NCI-H1092 treated with DMSO at 0.1 percent for 48 hours (cell line): ENCODE results near the gene CTNND2.
"Not testable (repeated sequence)": the region's sequence is repeated elsewhere in the genome, so short reads cannot be mapped to it uniquely, and the experiment has no call there.

Experiments
- DNase-seq: peaks from one replicate; lab custom pipeline; 2025; lab: John Stamatoyannopoulos, UW

CTNND2 gene

GRCh38 chr5:11672385-11673085, 231.7 kb downstream of the CTNND2 start:
- no peak for DNase-seq

- no peak for DNase-seq
Observed at GRCh38 chr5:11658376-11658775, 245.9 kb downstream of the CTNND2 start.

DNA sequence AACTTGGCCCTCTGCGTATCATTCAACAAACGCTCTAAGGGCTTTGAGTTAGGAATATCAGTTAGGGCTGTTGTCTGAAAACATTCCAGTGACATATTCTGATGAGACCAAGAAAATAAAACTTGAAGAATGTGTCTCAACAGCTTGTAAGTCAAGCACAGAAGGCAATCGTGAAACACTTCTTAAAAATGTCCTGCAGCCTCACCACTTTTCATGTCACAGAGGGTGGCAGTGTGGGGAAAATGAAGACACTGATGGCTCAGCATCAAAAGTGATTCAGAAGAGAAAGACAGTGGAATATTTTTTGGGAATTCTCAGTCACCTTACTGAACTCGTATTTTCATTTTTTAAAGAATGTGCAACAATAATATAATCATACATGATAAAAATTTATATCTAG, 247.3 kb downstream of the CTNND2 start:
- DNase-seq: no peak

- DNase-seq: no peak
Observed at GRCh38 chr5:11655681-11656080, 248.6 kb downstream of the CTNND2 start.

GRCh38 chr5:11650936-11651335, 253.3 kb downstream of the CTNND2 start:
- DNase-seq: no peak

GRCh38 chr5:11646141-11646540, 258.1 kb downstream of the CTNND2 start:
- DNase-seq: no peak

GRCh38 chr5:11642438-11642837, 261.8 kb downstream of the CTNND2 start:
- no peak for DNase-seq

GRCh38 chr5:11640158-11640873, 263.9 kb downstream of the CTNND2 start:
- no peak for DNase-seq

DNA sequence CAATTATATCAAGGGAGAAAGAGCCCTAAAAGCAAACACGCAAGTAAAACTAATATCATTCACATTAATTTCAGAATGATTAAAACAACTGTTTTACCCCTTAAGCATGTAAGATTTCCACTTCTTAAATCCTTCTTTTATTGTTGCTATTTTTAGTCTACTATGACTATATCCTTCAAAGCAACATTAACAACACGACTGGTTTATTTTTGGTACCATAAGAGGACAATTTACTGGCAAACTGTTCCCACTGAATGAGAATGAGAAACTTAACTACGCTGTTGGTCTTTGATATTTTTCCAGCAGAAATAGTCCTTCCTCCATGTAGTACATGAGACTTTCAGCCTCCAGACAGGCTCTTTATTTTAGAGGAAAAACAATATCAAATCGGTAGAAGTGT, 281.5 kb downstream of the CTNND2 start:
- no peak for DNase-seq

GRCh38 chr5:11620172-11620571, 284.1 kb downstream of the CTNND2 start:
- DNase-seq: no peak

DNA sequence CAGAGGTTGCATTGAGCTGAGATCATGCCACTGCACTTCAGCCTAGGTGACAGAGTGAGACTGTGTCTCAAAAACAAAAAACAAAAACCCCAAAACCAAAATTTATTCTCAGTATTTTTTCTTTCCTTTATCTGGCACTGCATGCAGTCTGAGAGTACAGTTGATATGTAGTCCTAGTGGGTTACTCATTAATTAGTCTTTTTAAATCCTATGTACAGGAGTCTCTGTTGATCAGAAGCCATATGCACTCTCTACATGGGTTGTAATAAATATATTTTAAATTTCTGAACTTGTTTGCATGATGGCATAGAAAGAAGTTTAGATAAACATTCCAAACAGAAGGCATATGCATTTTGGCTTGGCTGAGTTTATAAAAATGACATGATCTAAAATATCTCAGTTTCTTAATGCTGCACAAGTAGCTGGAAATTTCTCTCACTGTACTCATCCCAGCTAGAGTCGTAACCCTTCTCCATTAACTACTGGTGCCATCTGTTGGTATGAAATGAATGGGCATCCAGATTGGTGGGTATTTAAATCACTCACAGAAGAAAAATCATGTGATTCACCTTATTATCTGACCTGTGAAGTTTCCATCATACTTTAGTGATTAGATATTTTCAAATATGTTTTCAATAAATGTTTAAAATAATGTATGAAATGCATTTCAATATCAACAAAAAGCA, 284.8 kb downstream of the CTNND2 start:
- DNase-seq: no peak

- DNase-seq: no peak
Observed at GRCh38 chr5:11617080-11617479, 287.2 kb downstream of the CTNND2 start.

DNA sequence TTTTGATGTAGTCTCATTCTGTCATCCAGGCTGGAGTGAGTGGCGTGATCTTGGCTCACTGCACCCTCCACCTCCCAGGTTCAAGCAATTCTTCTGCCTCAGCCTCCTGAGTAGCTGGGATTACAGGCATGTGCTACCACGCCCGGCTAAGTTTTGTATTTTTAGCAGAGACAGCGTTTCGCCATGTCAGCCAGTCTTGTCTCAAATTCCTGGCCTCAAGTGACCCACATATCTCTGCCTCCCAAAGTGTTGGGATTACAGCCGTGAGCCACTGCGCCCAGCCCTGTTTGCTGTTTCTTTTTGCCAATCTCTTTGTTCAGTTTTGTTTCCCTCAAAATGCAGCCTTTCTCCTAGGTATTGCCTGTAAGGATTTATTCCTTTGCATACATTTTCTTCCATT, 287.6 kb downstream of the CTNND2 start:
- DNase-seq: not testable (repeated sequence)

DNA sequence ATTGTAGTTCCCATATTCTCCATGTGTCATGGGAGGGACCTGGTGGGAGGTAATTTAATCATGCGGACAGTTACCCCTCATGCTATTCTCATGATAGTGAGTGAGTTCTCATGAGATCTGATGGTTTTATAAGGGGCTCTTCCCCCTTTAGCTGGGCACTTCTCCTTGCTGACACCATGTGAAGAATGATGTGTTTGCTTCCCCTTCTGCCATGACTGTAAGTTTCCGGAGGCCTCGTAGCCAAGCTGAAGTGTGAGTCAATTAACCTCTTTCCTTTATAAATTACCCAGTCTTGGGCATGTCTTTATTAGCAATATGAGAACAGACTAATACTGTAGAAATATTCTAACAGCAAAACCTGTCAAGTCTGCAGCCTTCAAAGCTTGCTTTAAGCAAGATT, 293.2 kb downstream of the CTNND2 start:
- DNase-seq: no peak

DNA sequence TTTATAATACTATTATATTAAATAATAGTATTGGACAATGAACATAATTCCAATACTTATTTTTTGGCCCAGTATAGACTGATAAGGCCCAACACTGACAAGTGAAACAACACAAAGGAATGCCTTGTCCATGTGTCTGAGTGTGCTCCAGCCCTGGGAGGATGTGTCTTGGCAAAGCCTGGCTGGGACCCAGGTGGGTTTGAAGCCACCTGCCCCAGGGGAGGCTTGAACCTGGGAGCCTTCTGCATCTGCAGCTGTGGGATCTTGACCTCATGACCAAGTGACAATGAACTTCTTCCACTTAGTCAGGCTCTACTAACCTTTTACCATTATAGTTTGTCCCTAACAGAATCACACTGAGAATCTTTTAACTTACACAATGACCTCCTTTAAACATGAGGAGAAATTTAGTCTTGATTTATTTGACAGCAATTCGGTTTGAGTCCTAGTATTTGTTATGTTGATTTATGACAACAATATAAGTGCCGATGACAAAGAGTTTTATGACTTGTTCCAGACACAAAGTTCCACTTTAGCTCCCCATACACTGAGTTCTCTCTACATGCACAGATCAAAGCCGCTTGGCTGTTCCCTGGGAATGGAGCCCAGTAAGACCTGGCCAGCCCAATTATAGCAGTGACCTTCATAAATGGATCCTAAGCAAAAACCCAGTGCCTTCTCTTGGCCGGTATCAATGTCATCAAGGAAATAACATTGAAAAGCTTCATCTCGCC, 294.5 kb downstream of the CTNND2 start:
- DNase-seq: no peak

- DNase-seq: no peak
Observed at GRCh38 chr5:11608530-11608929, 295.7 kb downstream of the CTNND2 start.

GRCh38 chr5:11607944-11608483, 296.2 kb downstream of the CTNND2 start:
- no peak for DNase-seq

DNA sequence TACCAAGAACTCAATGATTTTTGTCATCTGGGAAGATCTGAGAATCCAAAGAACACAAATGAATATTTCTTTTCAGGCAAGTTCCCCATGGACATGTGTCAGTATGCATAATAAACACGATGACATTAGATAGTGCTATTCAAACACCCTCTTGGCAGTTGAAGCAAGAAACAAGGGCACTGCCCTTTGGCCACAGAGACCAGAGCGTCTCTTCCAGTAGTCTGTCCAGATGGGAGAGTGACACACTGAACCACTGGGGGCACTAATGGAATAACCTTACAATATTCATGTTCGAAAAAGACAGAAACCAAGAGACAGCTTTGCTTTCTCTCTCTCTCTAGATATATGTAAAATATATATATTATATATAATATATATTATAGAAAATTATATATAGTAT, 301.9 kb downstream of the CTNND2 start:
- DNase-seq: no peak

GRCh38 chr5:11599499-11599898, 304.7 kb downstream of the CTNND2 start:
- DNase-seq: no peak

- no peak for DNase-seq
Observed at GRCh38 chr5:11596657-11597071, 307.6 kb downstream of the CTNND2 start.

- DNase-seq: no peak
Observed at GRCh38 chr5:11596185-11596584, 308.1 kb downstream of the CTNND2 start.

DNA sequence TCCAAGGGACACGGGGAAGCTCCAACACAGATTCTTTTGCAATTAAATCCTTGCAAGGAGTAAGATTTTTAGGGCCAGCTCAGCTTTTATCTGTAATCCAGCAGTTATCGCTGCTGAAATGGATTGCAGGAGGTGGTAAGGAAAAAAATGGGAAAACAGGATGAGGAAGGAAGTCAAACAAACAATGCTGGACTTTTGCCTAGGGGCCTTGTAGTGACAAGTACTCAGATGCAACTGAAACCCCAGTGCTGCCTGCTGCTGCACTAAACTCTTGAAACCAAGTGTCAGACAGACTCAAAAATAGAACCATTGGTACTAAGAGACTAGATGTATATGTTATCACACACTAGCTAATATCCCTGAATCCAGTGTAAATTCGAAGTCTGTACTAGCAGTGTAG, 309.2 kb downstream of the CTNND2 start:
- DNase-seq: no peak
